ENCODE data around the gene TLK1.
A peak's percentile ranks its signal among the peaks of the same experiment; 100 is the strongest.
"Not testable (repeated sequence)": the region's sequence is repeated elsewhere in the genome, so short reads cannot be mapped to it uniquely, and the experiment has no call there.

The TLK1 gene

DNA sequence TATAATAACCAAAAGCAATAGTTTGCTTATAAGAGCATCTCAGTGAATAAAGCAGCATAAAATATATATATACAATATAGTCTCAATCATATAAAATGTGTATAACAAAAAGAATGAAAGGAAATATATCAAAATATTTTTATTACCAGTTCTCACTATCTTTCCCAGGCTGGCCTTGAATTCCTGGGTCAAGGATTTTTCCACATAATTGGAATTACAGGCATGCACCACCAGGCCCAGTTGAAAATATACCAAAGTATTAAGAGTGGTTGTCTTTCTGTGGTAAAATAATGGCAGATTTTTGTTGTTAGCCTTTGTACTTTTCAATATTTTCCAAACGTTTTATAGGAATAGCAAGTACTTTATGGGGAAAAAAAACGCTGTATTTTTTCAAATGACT, 8.6 kb upstream of the TLK1 start:
- no peak for DNase-seq (ENCODE audit: low spot score)

DNA sequence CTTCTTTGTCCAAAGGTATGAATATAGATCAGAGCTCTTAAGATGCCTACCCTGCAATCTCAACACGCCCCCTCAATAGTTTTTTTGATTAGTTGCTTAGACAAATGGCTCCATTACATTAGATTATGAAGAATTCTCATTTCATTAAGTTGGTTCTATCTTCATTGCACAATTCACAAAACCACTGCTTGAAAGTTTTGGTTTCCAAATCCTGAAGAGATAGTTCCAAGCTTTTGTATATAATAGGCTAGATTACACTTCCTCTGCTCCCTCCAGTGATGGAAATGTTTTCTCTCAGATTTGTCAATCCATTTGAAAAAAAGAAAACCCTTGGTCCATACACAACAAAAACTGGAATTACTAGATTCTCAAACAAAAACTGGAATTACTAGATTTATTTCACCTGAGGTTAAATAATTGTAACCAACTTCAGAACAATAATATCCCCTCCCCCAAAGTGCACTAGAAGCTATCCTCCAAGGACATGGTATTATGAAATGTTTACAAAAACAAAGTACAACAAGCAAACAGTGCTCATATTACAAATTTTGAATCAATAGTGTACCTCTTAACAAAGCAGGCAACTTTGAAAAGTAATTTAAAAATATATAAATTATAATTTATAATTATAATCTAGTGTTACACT, 6.8 kb upstream of the TLK1 start:
- no peak for DNase-seq (ENCODE audit: low spot score)

DNA sequence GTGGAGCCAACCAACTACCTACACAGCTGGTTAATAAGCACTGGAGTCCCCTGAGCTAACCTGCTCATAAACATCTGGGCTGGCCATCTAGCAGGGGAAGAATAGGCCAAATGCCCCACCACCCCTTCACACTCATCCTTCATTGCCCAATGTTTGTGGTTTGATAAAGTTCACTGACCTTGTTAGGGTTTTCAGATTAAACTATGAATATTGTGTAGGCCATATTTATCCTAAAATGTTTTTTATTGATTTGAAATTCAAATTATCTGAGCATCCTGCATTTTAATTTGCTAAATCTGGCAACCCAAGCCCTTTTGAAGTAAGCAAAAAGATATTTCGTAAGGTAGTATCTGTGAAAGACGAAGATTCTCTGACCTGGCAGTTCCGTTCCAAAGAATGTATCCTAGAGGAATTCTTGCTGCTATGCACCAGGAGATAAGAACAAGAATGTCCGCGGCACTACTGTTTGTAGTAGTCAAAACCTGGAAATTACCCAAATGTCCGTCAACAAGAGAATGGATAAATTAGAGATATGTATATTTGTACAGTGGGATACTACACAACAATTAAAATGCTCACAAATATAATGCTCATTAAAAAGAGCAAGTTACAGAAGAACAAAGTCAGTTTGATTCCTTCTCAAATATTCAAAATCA, 5.8 kb upstream of the TLK1 start:
- no peak for DNase-seq (ENCODE audit: low spot score)

DNA sequence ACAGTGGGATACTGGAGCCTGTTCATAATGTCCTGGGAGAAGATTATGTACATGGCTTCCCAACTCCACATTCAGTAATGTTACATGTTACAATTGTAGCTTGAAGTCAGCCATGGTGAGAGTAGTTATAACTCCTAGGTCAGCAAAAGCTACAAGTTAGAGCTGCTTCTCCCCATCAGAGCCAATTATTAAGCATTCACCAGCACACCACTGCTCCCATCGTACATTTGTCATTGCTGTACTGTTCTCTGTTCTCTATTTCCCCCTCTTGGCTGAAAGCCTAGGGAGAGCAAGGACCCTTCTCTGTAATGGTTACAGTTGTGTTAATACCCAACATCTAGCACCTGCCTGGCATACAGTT, 5.3 kb upstream of the TLK1 start:
- DNase-seq (ENCODE audit: low spot score): no peak

DNA sequence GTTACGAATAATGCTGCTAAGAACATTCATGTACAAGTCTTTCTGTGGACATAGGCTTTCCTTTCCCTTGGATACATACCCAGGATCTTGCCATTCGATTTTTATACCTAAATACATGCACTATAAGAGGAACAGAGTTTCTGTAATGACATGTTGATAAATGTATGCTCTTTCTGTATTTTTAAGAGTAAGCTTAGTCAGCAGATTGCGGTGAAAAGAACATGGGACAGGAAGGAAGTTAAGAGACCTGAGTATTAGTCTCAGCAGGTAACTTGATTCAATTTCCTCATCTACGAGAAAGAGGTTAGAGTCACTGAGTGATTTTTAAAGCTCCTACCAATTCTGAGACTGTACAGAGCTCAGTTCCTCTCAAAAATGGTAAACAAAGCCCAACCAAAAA, 2.6 kb upstream of the TLK1 start:
- DNase-seq (ENCODE audit: low spot score): no peak

DNA sequence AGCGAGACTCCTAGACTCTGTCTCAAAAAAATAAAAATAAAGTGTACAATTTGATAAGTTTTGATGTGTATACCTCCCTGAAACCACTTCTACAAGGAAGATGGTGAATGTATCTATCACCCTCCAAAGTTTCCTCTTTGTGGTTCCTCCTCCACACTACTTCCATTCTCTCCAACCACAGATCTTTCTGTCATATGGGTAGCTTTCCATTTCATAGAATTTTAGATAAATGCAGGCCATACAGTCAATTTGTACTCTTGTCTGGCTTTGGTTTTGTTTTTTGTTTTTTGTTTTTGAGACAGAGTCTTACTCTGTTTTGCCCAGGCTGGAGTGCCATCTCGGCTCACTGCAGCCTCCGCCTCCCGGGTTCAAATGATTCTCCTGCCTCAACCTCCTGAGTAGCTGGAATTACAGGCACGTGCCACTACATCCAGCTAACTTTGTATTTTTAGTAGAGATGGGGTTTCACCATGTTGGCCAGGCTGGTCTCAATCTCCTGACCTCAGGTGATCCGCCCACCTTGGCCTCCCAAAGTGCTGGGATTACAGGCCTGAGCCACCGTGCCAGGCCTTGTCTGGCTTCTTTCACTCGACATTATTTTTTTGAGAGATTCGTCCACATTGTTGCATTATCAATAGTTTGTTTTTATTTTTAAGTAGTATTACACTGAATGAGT, 2.0 kb upstream of the TLK1 start:
- DNase-seq (ENCODE audit: low spot score): not testable (repeated sequence)

DNA sequence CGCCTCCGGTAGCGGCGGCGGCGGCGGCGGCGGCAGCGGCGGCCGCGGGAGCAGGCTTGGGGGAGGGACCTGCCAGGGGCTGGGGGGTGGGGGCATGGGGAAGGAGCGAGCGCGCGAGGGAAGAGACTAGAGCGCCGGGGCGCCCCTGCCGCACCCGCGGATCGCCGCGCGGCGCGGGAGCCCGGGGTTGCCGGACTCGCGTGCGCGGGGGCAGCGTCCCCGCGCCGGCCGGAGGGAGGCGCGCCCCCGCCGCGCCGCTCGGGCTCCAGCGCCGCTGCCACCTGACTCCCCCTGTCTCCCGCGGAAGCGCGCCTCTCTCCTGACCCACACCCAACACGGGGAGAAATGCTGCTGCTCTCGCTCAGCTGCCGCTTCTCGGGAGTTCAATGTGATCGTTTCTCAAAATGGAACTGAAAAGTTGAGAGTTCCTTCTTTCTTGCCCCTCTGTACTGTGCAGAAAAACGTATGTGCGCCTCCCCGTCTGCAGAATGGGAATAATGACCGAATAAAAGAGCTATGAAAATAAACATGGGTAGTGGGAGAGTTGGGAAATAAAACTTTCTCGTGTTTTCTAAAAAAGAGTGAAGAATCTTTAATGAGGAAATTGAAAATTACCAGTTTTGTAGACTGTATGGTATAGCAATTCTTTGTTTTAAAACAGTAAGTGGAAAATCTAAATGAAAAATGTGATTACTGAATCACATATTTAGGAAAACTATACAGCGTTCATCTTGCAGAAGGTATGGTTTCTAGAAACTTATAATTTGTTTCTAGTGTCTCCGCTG, 455 bp upstream of the TLK1 start:
- peak; percentile 83 for DNase-seq (ENCODE audit: low spot score)

DNA sequence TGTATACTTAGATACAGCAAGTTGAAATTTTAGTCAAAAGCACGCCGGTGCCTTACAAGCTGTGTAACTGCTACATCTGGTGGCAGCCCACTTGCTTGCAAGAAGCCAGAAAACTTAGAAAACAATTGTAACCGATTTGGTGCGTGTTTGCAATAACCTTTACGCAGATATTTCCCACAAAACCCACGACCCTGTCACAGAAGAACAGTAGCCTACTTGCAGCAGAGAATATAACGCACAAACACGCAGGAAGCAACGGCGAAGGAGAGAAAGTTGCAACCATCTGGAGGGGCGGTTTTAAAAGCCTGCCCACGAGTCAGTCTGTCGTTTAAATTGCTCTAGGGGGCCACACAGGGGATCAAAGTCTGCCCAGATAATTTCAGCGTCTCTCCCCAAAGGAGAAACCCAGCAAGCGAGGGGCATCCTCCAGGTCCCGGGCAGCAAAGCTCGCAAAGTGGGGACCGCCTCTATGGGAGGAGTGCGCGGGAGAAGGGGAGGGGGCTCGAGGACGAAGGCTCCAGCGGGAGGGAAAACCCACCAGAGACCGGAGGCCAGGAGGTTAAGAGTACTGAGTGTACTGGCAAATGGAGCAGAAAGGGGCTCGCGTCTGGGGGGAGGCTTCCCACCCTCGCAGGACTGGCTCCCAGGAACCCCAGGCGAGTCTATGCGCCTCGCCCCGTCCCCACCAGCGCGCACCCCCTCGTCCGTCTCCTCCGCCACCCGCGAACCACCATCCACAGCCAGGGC, 1.1 kb downstream of the TLK1 start:
- DNase-seq (ENCODE audit: low spot score): peak; percentile 51

DNA sequence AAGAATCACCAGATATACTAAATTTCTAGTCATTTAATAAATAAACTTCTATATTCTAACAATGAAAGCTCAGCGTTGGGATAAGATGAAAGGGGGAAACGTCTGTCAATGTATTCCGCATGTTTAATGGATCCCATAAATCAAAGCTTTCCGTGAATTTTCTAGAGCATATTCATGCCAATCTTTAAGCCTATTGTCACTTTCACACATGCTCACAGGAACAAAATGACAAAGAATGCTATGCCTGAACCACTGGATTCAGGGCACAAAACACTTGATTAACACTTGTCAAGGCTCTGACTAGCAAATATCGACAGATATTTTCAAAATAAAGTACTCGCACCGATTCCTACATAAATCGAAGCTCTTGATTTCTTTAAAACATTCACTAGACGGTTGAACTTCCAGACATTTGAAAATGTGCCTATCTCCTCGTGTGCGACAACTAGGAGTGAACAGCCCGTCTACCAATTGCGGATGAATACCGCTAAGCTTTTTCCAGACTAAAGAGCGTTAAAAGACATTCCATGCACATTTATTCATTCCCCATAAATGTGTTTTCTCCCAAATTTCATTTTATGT, 1.8 kb downstream of the TLK1 start:
- DNase-seq (ENCODE audit: low spot score): peak; percentile 30

DNA sequence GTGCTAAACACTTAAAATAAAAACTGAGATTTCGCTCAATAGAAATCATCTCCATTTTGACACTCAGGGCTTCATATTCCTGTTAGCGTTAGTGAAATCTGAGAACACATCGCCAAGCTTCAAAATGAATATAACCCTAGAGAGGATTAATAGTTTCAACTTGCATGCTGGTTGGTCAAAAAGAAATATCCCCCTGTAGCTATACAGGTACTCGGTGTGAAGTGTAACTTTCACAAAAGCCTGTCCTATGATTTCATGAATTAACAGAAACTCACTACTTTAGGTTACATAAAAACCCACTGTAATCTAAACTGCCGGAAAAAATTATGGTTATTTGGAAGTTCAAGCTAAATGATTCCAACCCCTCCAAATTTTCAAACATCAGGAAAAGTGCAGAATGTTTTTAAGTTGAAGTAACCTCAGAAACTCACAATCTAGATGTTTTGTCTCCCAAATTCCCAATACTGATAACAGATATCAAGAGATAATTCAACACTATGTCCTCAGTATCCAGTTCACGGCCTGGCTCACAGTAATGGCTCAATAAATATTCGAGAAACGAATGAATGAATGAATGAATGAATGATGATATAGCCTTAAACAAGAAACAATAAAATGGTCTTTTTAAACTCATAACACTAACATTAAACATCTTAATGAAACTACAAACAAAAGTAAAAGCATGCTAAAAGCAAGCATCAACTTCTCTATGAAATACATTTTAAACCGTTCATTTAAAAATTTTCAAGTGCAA, 2.5 kb downstream of the TLK1 start:
- no peak for DNase-seq (ENCODE audit: low spot score)

DNA sequence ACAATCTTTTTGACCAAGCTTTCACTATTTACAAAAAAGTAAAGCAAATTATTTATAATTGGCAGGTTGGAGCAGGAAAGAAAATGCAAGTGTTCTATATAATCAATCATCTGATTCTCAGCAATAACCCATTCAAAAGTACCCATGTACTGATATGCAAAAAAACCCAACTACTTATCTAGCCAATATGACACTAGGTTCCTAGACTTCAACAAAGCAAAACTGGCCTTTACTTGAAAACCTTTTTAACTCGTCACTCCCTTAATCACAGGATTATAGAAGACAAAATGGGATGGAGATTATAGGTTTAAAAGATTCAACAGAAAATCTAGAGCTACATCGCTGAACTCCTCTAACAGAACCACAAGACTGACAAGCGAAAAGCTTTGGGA, 3.6 kb downstream of the TLK1 start:
- no peak for DNase-seq (ENCODE audit: low spot score)

DNA sequence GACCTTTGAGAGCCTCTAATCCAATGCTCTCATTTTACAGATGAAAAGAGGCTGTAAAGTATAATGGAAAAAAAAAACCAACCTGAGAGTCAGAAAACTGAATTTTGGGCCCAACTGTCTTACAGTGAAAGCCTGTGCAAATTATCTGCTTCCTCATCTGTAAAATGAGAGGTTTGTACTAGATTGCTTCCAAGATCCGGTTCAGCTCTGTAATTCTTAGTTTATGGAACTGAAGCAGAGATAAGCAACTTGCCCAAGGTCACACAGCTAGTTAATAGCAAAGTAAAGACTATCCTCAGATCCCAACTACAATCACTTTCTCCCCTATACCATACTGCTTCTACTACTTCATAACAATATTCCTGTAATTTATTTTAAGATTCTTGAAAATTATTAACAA, 6.3 kb downstream of the TLK1 start:
- DNase-seq (ENCODE audit: low spot score): no peak

DNA sequence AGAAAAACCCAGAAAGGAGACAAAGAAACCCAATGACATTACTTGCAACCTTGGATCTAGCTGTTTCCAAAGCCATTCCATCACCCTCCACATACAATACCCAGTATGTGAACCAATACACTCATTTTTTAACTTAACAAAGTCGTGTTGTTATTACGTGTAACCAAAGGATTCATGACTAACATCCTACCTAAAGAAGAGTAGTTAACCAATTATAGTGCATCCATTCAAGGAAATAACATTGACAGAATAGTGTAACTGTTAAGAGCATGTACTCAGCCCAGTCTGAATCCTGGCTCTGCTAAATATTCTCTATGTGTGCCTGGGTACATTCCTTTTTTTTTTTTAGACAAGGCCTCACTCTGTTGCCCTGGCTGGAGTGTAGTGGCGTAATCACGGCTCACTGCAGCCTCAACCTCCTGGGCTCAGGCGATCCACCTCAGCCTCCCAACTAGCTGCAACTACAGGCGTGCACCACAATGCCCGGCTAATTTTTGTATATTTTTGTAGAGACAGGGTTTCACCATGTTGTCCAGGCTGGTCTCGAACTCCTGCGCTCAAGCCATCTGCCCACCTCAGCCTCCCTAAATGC, 9.9 kb downstream of the TLK1 start:
- peak; percentile 15 for DNase-seq (ENCODE audit: low spot score)

DNA sequence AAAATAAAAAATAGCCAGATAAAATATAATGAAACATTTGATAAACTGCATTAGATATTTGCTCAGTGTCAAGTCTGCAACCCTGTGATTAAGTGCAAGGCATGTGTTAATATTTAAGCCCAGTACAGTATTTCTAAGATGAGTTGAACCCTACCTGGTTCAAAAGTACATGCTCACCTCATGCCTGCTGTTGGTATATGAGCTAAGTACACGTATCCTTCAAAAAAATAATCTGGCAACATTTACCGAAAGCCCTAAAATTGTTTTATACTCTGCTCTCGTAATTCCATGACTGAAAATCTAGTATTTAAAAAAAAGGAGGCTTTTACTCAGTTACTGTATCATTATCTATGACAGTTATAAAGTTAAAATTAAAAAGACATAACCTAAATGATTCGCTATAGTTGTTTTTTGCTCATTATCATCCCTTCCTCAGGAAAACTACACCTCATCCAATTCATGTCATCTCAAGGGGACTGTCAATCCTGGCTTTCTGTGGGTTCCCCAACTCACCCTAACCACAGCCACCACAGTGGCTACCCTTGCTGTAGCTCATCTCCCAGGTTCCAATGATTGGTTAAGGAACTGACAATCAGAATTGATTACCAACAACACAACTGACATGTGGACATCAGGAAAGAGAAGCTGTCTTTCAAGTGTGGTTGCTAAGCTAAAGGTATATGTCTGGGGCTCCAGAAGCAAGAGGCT, 10.6 kb downstream of the TLK1 start:
- DNase-seq (ENCODE audit: low spot score): no peak

DNA sequence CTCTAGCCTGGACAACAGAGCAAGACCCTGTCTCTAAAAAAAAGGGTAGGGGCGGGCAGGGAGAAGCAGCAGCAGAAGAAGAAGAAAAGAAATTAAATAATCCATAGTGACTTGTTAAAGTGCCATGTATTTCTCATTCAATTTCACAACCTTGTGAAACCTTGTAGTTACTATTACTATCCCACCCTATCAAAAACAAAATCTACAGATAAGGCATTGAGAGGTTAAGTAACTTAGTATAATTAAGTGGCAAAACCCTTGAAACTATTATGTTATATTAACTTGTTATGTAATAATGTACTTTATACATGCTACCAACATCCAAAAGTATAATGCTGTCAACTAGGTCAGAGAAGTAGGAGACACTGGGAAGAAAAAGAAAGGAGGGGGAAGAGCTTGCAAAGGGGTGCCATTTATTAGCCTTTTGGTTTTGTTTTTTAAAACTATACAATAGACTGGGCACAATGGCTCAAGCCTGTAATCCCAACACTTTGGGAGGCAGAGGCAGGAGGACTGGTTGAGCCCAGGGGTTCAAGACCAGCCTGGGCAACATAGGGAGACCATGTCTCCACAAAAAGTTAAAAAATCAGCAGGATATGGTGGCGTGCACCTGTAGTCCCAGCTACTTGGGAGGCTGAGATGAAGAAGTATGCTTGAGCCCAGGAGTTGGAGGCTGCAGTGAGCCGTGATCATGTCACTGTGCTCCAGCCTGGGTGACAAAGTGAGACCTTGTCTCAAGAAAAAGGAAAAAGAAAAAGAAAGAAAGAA, 11.3 kb downstream of the TLK1 start:
- DNase-seq (ENCODE audit: low spot score): no peak

DNA sequence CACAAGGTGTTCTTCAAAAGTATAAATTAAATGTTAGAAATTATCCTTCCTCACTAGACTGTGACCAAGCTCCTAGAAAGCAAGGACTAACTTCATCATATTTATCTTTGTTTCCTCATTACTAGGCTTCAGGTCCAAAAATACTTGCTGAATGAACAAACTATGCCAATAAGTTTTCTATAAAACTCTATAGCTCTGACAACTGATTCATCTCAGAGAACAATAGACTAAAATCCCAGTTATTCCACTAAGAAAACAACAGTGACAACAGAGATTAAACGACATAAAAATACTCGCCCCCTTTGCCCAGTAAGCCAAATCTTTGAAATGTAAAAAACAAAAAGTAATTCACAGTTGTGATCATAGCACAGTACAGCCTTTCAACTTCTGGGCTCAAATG, 13.6 kb downstream of the TLK1 start:
- DNase-seq (ENCODE audit: low spot score): no peak

DNA sequence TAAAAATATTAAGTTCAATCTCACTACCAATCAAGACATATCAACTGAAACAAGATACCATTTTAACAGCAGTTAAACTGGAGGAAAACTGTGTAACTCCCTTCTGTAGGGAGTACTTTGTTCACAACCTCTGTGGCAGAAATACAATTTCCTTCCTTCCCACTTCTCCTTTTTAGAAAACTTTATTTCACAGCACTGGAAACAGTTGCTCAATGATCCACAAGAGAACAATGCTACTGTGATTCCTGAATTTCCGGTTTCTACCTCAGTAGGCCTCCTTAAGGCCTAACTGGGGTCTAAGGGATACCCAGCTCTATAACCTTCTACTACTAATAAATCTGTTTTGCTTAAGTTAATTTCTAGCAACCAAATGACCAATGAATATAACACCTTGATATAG, 14.1 kb downstream of the TLK1 start:
- no peak for DNase-seq (ENCODE audit: low spot score)

DNA sequence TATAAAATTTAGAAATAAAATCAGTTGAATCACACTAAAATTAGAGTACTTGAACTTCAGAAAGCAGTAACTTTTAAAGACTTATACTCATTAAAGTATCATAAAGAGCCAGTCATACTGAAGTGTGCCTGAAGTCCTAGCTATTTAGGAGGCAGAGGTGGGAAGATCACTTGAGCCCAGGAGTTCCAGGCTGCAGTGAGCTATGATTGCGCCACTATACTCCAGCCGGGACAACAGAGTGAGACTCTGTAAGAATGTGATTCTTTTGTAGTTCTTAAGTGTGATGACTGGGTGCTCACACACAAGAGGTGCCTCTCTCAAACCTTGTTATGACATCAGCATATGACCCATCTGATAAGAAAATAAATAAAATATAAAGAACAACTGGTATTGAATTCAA, 14.6 kb downstream of the TLK1 start:
- no peak for DNase-seq (ENCODE audit: low spot score)

DNA sequence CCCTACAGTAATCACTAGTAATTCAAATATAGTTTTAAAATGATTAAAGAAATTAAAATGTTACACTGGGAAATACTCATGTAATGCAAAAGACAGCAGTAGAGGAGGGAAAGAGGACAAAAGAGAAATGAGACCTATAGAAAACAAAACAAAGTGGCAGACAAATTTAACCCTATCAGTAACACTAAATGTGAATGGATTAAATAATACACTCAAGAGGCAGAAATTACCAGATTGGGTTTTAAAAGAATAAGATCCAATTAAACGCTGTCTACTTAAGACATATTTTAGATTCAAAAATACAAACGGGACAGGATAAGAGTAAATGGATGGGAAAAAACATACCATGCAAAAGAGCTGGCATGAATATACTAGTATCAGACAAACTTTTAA, 17.0 kb downstream of the TLK1 start:
- DNase-seq (ENCODE audit: low spot score): no peak

Data from kidney tubule cell (primary cell).